ENCODE results near the gene SCRN2.

GRCh38 chr17:47844227-47844626 lies 3.2 kb upstream of the SCRN2 start:
- TF ChIP-seq IRF2 (CRISPR knock-in tag; IDR thresholded peaks at IDR 0.05; ENCODE audit: borderline replicate concordance, low read depth) (no peak), ATF3 (CRISPR knock-in tag; conservative IDR thresholded peaks at IDR 0.05) (no peak), CREB1 (CRISPR knock-in tag; IDR thresholded peaks at IDR 0.05) (no peak)
- TF ChIP-seq, protein P1, sequence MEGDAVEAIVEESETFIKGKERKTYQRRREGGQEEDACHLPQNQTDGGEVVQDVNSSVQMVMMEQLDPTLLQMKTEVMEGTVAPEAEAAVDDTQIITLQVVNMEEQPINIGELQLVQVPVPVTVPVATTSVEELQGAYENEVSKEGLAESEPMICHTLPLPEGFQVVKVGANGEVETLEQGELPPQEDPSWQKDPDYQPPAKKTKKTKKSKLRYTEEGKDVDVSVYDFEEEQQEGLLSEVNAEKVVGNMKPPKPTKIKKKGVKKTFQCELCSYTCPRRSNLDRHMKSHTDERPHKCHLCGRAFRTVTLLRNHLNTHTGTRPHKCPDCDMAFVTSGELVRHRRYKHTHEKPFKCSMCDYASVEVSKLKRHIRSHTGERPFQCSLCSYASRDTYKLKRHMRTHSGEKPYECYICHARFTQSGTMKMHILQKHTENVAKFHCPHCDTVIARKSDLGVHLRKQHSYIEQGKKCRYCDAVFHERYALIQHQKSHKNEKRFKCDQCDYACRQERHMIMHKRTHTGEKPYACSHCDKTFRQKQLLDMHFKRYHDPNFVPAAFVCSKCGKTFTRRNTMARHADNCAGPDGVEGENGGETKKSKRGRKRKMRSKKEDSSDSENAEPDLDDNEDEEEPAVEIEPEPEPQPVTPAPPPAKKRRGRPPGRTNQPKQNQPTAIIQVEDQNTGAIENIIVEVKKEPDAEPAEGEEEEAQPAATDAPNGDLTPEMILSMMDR (IDR thresholded peaks at IDR 0.05), result no peak
- TF ChIP-seq, protein P2, sequence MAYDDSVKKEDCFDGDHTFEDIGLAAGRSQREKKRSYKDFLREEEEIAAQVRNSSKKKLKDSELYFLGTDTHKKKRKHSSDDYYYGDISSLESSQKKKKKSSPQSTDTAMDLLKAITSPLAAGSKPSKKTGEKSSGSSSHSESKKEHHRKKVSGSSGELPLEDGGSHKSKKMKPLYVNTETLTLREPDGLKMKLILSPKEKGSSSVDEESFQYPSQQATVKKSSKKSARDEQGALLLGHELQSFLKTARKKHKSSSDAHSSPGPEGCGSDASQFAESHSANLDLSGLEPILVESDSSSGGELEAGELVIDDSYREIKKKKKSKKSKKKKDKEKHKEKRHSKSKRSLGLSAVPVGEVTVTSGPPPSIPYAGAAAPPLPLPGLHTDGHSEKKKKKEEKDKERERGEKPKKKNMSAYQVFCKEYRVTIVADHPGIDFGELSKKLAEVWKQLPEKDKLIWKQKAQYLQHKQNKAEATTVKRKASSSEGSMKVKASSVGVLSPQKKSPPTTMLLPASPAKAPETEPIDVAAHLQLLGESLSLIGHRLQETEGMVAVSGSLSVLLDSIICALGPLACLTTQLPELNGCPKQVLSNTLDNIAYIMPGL (CRISPR knock-in tag; IDR thresholded peaks at IDR 0.05), result no peak
